EL (cell line): ENCODE data around the gene ARHGAP19.
"Not testable (repeated sequence)": the region's sequence is repeated elsewhere in the genome, so short reads cannot be mapped to it uniquely, and the experiment has no call there.

Source experiments
- DNase-seq: peaks from one replicate; pipeline ENCODE4 v3.0.0-alpha.2; 2016

Gene ARHGAP19

DNA sequence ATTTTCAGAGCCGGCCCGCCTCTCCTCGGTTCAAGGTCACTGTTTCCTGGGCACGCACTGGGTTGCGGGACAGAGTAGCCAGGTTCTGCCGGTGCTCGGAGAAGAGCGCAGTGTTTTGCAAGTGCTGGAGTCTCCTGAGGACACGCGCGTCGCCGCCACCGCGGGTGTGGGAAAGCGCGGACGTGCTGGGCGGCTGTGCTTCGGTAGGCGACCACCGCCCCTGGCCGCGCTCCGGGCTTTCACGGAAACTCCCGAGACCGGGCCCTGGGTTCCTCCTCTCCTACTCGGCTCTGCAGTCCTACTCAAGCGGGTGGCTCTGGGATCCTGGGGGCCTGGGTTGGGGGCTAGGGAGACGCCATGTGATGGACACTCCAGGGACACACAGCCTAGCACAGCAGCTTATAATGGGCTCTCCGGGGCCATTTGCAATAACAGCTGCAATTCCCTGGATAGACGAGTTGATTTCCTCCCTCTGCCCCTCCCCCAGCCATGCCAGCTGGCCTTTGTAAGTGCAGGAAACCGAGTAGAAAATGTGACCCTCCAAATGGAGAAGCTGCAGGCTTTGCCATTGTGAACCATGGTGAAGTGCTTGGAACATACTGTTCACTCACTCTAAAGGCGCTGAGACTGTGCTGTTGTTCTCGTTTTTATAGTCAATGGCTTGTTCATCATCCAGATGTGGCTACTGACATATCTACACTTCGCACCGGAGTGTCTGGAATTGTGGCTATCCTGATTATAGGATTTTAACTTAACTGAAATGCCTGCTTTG lies 28.8 kb upstream of the ARHGAP19 start:
- no peak for DNase-seq

DNA sequence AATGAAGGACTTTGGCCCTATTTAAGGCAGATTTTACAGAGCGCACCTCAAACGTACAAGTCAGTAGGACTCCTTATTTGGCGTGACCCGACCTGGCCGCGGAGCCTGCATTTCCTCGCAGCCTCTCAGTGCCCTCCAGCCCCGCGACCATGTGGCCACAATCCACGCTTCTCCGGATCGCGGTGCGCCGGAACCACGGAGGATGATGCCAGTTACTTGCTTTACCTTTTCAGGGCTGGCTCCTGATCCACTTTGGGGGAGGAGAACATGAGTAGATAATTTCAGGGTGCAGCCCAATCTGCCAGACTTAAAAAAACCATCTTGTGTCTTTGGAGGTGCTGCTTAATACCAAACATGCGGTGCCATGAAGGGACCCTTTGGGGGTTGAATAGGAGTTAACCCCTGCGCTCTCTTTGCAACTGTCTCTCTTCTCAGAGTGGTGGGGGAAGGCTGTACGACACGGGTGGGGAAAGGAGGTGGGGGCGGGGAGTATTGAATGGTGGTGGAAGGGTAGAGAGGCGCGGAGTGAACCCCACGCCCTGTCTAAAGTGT lies 28.1 kb upstream of the ARHGAP19 start:
- DNase-seq, result no peak

GRCh38 chr10:97319671-97320479 lies 27.4 kb upstream of the ARHGAP19 start:
- peak; percentile 42 for DNase-seq

DNA sequence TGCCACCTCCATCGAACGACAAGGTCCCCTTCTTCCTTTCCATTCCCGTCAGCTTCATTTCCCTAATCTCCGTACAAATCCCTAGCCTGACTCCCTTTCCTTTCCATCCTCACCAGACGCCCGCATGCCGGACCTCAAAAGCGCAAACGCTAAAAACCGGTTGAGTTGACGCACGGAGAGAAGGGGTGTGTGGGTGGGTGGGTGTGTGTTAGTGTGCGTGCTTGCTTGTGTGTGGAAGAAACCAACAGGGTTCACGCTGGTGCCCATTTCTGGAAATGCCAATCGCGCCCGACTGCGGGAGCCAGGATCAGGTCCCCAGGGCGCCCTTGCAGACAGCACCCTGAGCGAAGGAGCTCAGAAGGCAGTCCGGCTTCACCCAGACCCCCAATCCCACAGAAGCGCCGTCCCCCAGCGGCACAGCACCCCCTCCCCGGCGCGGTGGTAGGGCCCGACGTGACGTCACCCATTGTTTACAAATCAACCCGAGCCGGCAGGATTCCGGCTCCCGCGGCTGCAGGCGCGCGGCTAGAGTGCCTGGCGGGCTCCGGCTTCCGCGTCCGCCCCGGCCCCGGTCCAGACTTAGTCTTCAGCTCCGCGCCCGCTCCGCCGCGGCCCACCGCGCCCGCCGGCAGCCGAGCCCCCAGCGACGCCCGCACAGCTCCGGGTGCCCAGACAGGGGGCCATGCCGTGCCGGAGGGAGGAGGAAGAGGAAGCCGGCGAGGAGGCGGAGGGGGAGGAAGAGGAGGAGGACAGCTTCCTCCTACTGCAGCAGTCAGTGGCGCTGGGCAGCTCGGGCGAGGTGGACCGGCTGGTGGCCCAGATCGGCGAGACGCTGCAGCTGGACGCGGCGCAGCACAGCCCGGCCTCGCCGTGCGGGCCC lies 26.6 kb upstream of the ARHGAP19 start, which contains the start of gene FRAT1:
Gene FRAT1 (plus strand): TSS at position 500 of the 880 bp plus-strand sequence. CDS start 183 bp downstream, at position 683.
- DNase-seq, result peak; percentile 88

- no peak for DNase-seq
These were observed 22.2 kb upstream of the ARHGAP19 start for GRCh38 chr10:97314671-97315070.

DNA sequence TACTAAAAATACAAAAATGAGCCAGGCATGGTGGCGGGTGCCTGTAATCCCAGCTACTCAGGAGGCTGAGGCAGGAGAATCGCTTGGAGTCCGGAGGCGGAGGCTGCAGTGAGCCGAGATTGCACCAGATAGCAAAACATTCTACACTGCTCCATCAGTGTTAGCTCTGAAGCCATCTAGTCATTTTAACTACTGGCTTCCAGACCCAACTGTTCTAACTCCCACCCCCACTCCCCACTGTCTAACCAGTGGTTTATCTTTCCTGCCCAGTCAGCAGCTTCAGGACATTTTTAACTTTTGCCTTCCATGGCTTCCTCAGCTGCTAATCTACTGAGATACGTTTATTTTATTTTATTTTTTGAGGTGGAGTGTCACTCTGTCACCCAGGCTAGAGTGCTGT lies 20.5 kb upstream of the ARHGAP19 start:
- DNase-seq, result no peak

DNA sequence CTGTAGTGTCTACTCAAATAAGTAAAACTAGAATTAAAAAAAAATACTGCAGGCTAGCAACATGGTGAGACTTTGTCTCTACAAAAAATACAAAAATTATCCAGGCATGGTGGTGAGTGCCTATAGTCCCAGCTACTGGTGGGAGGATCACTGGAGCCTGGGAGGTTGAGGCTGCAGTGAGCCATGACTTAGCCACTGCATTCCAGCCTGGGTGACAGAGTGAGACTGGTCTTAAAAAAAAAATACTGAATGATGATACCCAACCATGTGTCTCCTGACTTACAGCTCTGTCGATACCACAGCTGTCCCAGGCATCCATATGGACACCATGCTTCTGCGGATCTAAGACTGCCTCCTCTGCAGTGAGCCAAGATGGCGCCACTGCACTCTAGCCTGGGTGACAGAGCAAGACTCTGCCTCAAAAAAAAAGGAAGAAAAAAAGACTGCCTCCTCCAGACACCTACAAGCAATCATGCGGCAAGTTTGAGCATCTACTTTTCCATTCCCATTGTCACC lies 18.7 kb upstream of the ARHGAP19 start:
- no peak for DNase-seq

- DNase-seq, result no peak
These were observed 15.7 kb upstream of the ARHGAP19 start for GRCh38 chr10:97307866-97308780.

- no peak for DNase-seq
These were observed 15.0 kb upstream of the ARHGAP19 start for GRCh38 chr10:97307441-97307840.

DNA sequence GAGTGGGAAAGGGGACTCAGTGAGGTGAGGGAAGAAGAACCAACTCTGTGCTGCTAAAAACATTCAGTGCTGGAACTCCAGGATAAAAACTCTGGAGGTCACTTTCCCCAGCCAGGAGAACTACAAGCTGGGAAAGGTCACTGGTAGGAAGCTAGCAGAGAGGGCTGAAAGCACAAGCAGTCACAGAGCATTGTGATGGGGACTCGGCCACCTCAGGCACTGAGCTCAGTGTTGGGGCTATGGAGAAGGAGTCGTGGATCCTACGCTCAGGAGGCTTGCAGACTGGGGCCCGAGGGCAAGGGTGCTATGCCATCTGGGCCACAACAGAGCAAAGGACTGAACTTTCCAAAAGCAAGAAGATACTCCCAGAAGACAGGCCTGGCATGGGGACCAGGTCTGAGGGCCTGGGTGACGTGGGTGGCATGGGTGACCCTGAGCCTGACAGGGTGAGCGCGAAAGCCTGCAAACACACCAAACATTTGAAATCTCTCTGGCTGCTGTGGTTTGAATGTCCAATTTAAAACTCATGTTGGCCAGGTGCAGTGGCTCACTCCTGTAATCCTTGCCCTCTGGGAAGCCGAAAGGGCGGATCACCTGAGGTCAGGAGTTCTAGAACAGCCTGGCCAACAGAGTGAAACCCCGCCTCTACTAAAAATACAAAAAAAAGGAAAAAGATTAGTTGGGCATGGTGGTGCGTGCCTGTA lies 9.8 kb upstream of the ARHGAP19 start:
- DNase-seq, result no peak

DNA sequence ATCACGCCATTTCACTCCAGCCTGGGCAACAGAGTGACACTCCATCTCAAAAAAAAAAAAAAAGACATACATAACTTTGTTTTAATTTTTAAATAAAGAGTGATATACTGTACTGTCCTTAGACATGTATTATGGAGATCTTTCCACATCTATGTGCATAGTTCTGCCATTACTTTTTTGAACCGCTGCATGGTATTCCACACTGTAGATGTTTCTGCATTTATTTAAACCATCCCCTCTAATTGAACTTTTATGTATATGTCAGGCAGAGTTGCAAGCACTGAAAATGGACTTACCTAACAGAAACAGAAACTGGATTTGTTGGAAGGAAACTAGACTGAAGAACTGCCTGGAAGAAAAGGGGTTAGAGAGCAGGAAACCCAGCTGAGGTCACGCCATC lies 8.5 kb upstream of the ARHGAP19 start:
- DNase-seq, result no peak

DNA sequence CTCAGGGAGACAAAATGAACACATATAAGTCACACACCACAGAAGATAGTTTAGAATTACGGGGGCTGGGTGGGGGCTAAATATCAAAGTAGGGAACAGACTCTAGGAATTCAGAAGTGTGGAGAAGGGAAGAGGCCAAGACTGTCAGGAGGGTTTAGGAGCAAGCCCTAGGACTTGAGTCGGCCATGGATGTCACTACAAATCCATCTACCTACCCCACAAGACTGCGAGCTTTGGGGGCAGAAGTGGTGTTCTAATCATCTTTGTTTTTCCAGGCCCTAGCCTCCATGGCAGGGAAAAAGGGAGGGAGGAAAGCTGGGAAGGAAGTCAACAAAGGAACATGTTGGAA lies 5.8 kb upstream of the ARHGAP19 start:
- no peak for DNase-seq

DNA sequence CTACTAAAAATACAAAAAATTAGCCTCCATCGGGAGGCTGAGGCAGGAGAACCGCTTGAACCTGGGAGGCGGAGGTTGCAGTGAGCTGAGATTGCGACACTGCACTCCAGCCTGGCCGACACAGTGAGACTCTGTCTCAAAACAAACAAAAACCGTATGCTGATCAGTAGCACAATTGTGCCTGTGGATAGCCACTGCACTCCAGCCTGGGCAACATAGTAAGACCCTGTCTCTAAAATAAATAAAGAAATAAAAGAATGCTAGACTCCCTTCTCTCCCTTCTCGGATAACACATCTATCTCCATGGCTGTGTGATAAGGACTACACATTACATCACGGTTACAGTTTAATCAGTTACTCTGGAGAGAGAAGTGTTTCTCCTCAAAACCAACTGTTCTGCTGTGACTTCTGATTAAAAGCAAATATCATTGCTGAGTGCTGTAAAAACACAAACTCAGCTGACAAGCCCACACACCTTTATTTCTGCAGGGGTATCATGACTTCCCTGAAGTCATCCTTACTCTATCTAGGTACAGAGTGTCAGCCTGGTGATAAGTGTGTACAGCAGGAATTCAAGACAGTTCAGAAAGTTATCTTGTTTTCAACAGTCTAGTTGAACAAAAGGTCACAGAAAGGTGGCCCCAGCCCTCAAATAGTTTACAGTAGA lies 5.3 kb upstream of the ARHGAP19 start:
- no peak for DNase-seq

DNA sequence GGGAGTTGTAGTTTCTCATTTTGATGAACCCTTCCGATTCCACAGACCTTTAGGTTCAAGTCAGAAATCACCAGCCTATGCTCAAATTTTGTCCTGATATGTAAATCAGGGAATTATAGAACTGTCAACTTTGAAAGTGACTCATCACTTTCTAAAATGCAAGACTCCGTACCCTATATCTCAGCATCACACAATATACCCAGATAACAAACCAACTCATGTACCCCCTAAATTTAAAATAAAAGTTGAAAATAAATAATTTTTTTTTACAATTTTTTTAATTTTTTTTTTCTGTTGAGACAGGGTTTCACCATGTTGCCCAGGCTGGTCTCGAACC lies 393 bp upstream of the ARHGAP19 start:
- DNase-seq, result no peak

GRCh38 chr10:97291357-97292096 lies 910 bp downstream of the ARHGAP19 start:
- peak; percentile 9 for DNase-seq

- DNase-seq, result not testable (repeated sequence)
These were observed 1.7 kb downstream of the ARHGAP19 start for GRCh38 chr10:97290576-97291356.

DNA sequence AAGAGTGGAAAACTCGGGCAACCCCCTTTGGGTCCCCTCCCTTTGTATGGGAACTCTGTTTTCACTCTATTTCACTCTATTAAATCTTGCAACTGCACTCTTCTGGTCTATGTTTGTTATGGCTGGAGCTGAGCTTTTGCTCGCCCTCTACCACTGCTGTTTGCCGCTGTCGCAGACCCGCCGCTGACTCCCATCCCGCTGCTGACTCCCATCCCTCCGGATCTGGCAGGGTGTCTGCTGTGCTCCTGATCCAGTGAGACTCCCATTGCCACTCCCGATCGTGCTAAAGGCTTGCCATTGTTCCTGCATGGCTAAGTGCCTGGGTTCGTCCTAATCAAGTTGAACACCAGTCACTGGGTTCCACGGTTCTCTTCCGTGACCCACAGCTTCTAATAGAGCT lies 2.4 kb downstream of the ARHGAP19 start:
- not testable (repeated sequence) for DNase-seq

DNA sequence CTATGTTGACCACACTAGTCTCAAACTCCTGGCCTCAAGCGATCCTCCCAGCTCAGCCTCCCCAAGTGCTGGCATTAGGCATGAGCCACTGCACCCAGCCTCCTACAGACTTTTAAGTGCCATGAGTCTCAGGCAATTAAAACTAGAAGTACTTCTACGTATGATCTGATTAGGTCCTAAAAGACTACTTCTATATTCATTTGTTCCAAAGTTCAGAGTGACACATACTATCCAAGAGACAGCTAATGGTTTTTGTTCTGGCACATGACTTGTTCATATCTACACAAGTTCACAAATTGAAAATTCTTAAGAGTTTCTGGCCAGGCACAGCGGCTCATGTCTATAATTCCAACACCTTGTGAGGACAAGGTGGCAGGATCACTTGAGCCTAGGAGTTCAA lies 11.7 kb downstream of the ARHGAP19 start:
- no peak for DNase-seq
